DND-41 (cell line): ENCODE data around the gene PLEKHG5.

Experiments used
- ATAC-seq: fragments of 200-7000 bp; cut with Tn5 transposase; 3 replicates; pipeline ENCODE4 v1.9.1; 2021; ENCODE audit warnings: low read depth; ENCODE audit not compliant: insufficient read depth
- DNase-seq: peaks from one replicate; pipeline ENCODE4 v3.0.0-alpha.2; 2020
- H2AFZ ChIP-seq: 2 replicates; pipeline ENCODE4 v1.6.0; 2012; ENCODE audit warnings: low read depth, low read length
- H3K27ac ChIP-seq: 2 replicates; pipeline ENCODE4 v1.5.1; 2012; ENCODE audit warnings: low read length, inconsistent platforms
- H3K27me3 ChIP-seq: fragments of 200-600 bp; sonication (generic); 2 replicates; pipeline ENCODE4 v1.6.0; 2012; ENCODE audit warnings: low read length, mild to moderate bottlenecking, inconsistent platforms; ENCODE audit not compliant: insufficient read depth, poor library complexity
- H3K36me3 ChIP-seq: 2 replicates; pipeline ENCODE4 v1.5.1; 2012; ENCODE audit warnings: low read length, inconsistent platforms; ENCODE audit not compliant: insufficient read depth
- H3K4me1 ChIP-seq: 2 replicates; pipeline ENCODE4 v1.5.1; 2012; ENCODE audit warnings: mild to moderate bottlenecking, low read length; ENCODE audit not compliant: insufficient read depth
- H3K4me2 ChIP-seq: 2 replicates; pipeline ENCODE4 v1.6.0; 2012; ENCODE audit warnings: mild to moderate bottlenecking, moderate library complexity, low read length, inconsistent platforms; ENCODE audit not compliant: insufficient read depth
- H3K4me3 ChIP-seq, 2 experiments: fragments of 200-600 bp in 1 of 2; shearing (Covaris generic) in 1 of 2; 2 replicates each; pipeline ENCODE4 v1.5.1; 2012 to 2016; ENCODE audit warnings: inconsistent platforms in 2 of 2, low read length in 2 of 2, mild to moderate bottlenecking in 2 of 2, low read depth in 1 of 2, moderate library complexity in 1 of 2
- H3K79me2 ChIP-seq: 2 replicates; pipeline ENCODE4 v1.6.0; 2012; ENCODE audit warnings: low read length, inconsistent platforms; ENCODE audit not compliant: insufficient read depth
- H3K9ac ChIP-seq: 2 replicates; pipeline ENCODE4 v1.6.0; 2012; ENCODE audit warnings: low read depth, mild to moderate bottlenecking, inconsistent platforms, low read length, moderate library complexity
- H3K9me3 ChIP-seq: 2 replicates; pipeline ENCODE4 v1.5.1; 2012; ENCODE audit warnings: low read length, moderate library complexity, mild to moderate bottlenecking, inconsistent platforms; ENCODE audit not compliant: insufficient read depth, severe bottlenecking
- H4K20me1 ChIP-seq: 2 replicates; pipeline ENCODE4 v1.6.0; 2012; ENCODE audit warnings: low read length; ENCODE audit not compliant: insufficient read depth
- EZH2 ChIP-seq: IDR thresholded peaks from 3 replicates; pipeline ENCODE4 v1.6.1; 2012; ENCODE audit warnings: borderline replicate concordance, low read depth, mild to moderate bottlenecking, moderate library complexity, low read length, inconsistent platforms; ENCODE audit not compliant: severe bottlenecking
- TF ChIP-seq, protein P1 (sequence below): IDR thresholded peaks from 2 replicates; pipeline ENCODE4 v1.5.1; 2012; ENCODE audit warnings: borderline replicate concordance, low read length, moderate library complexity, mild to moderate bottlenecking; ENCODE audit not compliant: poor library complexity, severe bottlenecking; ENCODE audit errors: extremely low read depth

PLEKHG5 gene

DNA sequence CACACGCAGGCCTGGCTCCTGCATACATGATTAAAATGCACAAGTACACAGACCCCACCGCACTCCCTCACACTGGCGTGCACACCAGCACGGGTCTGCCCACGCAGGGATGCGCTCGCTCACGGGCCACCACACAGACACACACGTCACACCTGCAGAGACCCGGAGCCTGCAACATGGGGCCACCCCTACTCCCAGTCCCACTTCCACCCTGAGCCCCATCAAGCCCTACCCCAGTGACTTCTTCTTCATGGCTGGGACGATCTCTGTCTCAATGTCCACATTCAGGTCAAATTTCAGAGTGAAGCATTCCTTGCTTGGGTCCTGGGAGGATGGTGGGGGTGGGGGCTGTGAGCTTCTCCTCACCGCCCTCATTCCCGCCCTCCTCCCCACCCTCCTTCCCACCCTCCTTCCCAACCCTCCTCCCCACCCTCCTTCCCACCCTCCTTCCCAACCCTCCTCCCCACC lies 16.6 kb downstream of the PLEKHG5 start:
- DNase-seq (no peak), ATAC-seq (no peak)
- Histone ChIP-seq H3K27me3 (no peaks in the 10 kb centered on the region), H3K9me3 (no peaks in the 10 kb centered on the region), H3K4me3 (no peak overlapping the region), H3K4me1 (no peaks in the 10 kb centered on the region), H3K4me2 (no peak overlapping the region), H3K36me3 (no peaks in the 10 kb centered on the region), H4K20me1 (no peaks in the 10 kb centered on the region; the same call in 1 of the 2 replicates), H3K79me2 (no peaks in the 10 kb centered on the region), H2AFZ (no peak overlapping the region), H3K9ac (no peak overlapping the region), H3K27ac (no peak overlapping the region)
- TF ChIP-seq, protein P1, sequence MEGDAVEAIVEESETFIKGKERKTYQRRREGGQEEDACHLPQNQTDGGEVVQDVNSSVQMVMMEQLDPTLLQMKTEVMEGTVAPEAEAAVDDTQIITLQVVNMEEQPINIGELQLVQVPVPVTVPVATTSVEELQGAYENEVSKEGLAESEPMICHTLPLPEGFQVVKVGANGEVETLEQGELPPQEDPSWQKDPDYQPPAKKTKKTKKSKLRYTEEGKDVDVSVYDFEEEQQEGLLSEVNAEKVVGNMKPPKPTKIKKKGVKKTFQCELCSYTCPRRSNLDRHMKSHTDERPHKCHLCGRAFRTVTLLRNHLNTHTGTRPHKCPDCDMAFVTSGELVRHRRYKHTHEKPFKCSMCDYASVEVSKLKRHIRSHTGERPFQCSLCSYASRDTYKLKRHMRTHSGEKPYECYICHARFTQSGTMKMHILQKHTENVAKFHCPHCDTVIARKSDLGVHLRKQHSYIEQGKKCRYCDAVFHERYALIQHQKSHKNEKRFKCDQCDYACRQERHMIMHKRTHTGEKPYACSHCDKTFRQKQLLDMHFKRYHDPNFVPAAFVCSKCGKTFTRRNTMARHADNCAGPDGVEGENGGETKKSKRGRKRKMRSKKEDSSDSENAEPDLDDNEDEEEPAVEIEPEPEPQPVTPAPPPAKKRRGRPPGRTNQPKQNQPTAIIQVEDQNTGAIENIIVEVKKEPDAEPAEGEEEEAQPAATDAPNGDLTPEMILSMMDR = no peak
- no peak for TF ChIP-seq EZH2

DNA sequence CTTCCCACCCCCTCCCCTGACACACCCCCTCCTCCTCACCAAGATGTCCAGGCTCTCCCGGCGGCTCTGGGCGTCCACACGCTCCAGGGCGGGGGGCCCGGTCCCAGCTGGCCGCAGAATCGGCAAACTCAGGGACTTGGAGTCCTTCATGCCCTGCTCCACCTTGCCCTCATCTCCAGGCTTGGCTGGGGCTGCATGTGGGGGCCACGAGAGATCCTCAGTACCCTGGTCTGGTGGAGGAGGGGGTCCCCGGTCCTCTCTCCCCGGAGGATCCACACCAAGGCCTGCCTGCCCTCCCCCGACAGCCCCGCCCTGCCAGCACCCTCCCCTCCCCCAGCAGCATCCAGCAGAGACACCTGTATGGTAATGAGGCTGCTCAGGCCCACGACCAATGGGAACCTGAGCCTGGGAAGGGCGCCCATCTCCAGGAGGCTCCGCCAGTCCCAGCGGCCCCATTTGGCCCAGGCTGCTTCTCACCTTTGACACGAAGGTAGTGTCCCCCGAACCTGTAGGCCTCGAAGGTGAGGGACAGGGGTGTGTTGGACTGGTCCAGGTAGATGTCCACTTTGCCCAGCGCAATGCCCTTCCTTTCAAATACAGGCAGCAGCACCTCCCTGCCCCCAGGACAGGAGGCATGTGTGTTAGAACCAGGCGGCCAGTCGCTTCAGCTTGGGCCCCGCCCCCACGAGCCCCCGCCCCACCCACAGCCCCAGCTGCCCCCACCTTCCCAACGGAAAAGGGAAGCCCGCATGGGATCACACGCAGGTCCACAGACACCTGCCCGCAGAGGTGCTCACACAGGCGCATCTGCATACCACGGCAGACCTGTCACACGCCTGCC lies 17.3 kb downstream of the PLEKHG5 start:
- H3K4me2 ChIP-seq = no peak overlapping the region
- TF ChIP-seq, protein P1 = no peak
- no peak for TF ChIP-seq EZH2
- H2AFZ ChIP-seq = no peak overlapping the region
- no peaks in the 10 kb centered on the region for H3K36me3 ChIP-seq
- H3K4me1 ChIP-seq = no peaks in the 10 kb centered on the region
- ATAC-seq (no peak), DNase-seq (no peak)
- H3K27me3 ChIP-seq = no peaks in the 10 kb centered on the region
- H3K9ac ChIP-seq = no peak overlapping the region
- no peaks in the 10 kb centered on the region for H3K79me2 ChIP-seq
- no peak overlapping the region for H3K27ac ChIP-seq
- no peaks in the 10 kb centered on the region for H3K9me3 ChIP-seq
- no peak overlapping the region for H3K4me3 ChIP-seq
- H4K20me1 ChIP-seq = no peaks in the 10 kb centered on the region; the same call in 1 of the 2 replicates

DNA sequence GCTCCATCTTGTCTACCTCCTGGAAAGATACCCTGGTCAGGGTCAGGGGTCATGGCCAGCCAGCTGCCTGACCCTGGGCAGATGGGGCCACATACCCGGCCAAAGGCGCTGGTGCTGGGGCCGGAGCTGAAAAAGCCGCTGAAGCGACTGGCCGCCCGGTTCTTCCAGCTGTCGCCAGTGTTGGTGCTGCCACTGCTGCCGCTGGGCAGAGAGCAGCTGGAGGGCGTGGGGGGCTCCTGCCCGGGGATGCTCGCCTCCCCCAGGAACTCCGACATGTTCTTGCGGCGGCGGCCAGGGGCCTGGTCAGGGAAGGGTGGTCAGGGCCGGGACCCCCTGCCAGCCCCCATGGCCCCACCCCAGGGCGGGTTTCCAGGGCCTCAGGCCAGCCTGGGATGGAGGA lies 18.3 kb downstream of the PLEKHG5 start:
- no peaks in the 10 kb centered on the region for H3K4me1 ChIP-seq
- no peak overlapping the region for H2AFZ ChIP-seq
- DNase-seq (no peak), ATAC-seq (no peak)
- no peaks in the 10 kb centered on the region for H3K36me3 ChIP-seq
- no peak overlapping the region for H3K4me3 ChIP-seq
- H3K9ac ChIP-seq = no peak overlapping the region
- H4K20me1 ChIP-seq = no peaks in the 10 kb centered on the region; the same call in 1 of the 2 replicates
- H3K27me3 ChIP-seq = no peaks in the 10 kb centered on the region
- H3K4me2 ChIP-seq = no peak overlapping the region
- no peak overlapping the region for H3K27ac ChIP-seq
- H3K9me3 ChIP-seq = no peaks in the 10 kb centered on the region
- H3K79me2 ChIP-seq = no peaks in the 10 kb centered on the region
- TF ChIP-seq, protein P1 = no peak
